Naive B cell (primary cell): ENCODE measurements around the gene TGFBR2. TPM values are rescaled to one million over a fixed set of nuclear protein-coding genes. Genes with fewer than 3 reads are reported as not detected.

ENCODE experiments used
- ATAC-seq, 2 donors: fragments of 150-1000 bp; cut with Tn5 transposase; 2 replicates each; pipeline ENCODE4 v1.10.0; 2021; ENCODE audit warnings: low read depth in 2 of 2, mild to moderate bottlenecking in 2 of 2, moderate library complexity in 2 of 2
- DNase-seq: peaks from one replicate; pipeline ENCODE4 v3.0.0; 2022
- H3K27ac Mint-ChIP-seq, 6 donors: one replicate each; pipeline ENCODE4 v1.8.0; 2020 to 2022; ENCODE audit warnings: mild to moderate bottlenecking in 6 of 6, mixed read lengths in 6 of 6, moderate library complexity in 5 of 6, inconsistent platforms in 2 of 6
- H3K27me3 Mint-ChIP-seq, 3 donors: one replicate each; pipeline ENCODE4 v1.8.0; 2021 to 2022; ENCODE audit warnings: mixed read lengths in 3 of 3, mild to moderate bottlenecking in 1 of 3
- H3K36me3 Mint-ChIP-seq, 2 donors: one replicate each; pipeline ENCODE4 v1.8.0; 2020 to 2022; ENCODE audit warnings: mixed read lengths in 2 of 2, inconsistent platforms in 1 of 2, mild to moderate bottlenecking in 1 of 2
- H3K4me1 Mint-ChIP-seq, 3 donors: one replicate each; pipeline ENCODE4 v1.8.0; 2020 to 2022; ENCODE audit warnings: mixed read lengths in 3 of 3, inconsistent platforms in 1 of 3, mild to moderate bottlenecking in 1 of 3, moderate library complexity in 1 of 3
- H3K4me3 Mint-ChIP-seq, 8 donors: one replicate each; pipeline ENCODE4 v1.8.0; 2020 to 2022; ENCODE audit warnings: mild to moderate bottlenecking in 8 of 8, mixed read lengths in 8 of 8, moderate library complexity in 8 of 8, inconsistent platforms in 2 of 8
- H3K9me3 Mint-ChIP-seq, 7 donors: one replicate each; pipeline ENCODE4 v1.8.0; 2020 to 2022; ENCODE audit warnings: mixed read lengths in 7 of 7, mild to moderate bottlenecking in 5 of 7, inconsistent platforms in 2 of 7, moderate library complexity in 1 of 7
- polyA plus RNA-seq, 6 donors: library from polyadenylated mRNA; unstranded; fragments of 300-500 nt; fragmentation: Illumina TruSeq; gene quantifications; one replicate each; pipeline ENCODE4 v1.2.3, GENCODE V29; 2021; ENCODE audit warnings: low read depth in 6 of 6

TGFBR2 gene
- polyA plus RNA-seq, 6 donors from 2014 or later, result 99.4 to 169 (median 116) TPM

DNA sequence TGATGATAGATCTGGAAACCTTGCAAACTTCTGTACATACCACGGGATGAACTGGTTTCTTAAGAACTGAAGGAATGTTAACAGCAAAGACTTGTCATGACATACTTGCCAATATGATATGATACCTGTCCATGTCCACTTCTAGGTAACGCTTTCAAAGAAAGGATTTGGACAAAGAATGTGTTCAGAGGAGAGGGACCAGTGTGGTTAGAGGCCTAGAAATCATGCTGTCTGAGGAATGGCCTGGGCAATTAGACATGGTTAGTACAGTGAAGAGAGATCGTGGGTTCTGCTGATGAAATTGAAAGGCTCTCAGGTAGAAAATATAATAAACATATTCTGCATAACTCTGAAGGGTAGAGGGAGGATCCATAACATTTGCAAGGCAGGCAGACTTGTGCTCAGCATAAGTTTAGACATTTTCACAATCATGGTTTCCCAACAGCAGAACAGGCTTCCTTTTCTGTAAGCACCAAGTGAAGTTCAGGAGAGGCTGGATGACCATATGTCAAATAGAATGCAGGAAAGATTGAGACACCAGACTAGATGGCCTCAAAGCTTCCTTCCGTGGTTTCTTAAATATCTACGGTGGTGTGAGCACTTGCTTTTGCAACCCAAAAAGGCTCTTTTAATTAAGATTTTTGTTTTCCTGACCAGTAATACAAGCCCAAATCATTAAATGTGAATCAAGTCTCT, 39.9 kb downstream of the TGFBR2 start:
- peak overlapping the region in 7 of 8 donors; percentile 40 to 81 (median 55) for H3K4me3 Mint-ChIP-seq
- H3K9me3 Mint-ChIP-seq, result no peaks in the 10 kb centered on the region
- peaks cover 33 to 35% of the 10 kb centered on the region in 2 donors for H3K36me3 Mint-ChIP-seq
- H3K4me1 Mint-ChIP-seq, result peaks cover 70 to 97% (median 89%) of the 10 kb centered on the region in 3 donors
- DNase-seq (no peak), ATAC-seq (no peak)
- no peaks in the 10 kb centered on the region for H3K27me3 Mint-ChIP-seq
- peak overlapping the region; percentile 69 to 97 (median 92) for H3K27ac Mint-ChIP-seq

- Mint-ChIP-seq H3K27ac (peak overlapping the region; percentile 69 to 96 (median 84)), H3K27me3 (no peaks in the 10 kb centered on the region), H3K4me1 (peaks cover 67 to 97% (median 89%) of the 10 kb centered on the region in 3 donors), H3K9me3 (no peaks in the 10 kb centered on the region), H3K36me3 (peaks cover 40 to 43% of the 10 kb centered on the region in 2 donors), H3K4me3 (peak overlapping the region in 6 of 8 donors; percentile 16 to 82 (median 66))
- DNase-seq, result no peak
- ATAC-seq, result no peak
These were observed 40.8 kb downstream of the TGFBR2 start for GRCh38 chr3:30646961-30647752.

DNA sequence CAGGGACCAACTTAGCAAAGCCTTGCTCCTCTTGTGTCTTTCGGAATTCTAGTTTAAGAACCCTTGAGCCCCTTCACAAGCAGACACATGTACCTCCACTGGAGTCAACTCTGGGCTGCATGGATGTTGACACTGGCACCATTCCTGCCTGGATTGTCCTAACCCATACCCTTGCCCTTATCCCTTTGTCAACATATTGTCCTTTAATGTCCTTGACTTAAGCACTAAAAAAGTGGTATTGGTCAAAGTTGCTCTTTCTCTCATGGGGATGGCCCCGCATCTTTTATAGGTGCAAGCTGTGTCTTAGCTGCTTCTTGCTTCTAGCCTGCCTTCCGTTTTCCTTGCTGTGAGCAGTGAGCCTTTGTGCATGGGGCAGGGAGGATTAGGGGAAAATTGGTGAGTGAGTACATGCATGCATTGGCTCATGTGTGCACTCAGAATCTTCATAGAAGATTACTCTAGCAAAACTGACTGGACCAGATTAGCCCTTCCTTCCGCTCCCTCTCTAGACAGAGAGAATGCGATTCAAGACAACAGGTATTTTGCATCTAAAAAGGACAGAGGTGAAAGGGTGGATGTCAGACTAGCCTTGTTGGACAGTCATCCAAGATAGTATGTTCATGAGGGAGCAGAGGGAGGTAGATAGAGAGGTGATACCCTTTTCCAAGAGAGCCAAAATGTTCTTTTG, 42.4 kb downstream of the TGFBR2 start:
- DNase-seq (no peak), ATAC-seq (no peak)
- peak overlapping the region; percentile 0 to 91 (median 80) for H3K4me3 Mint-ChIP-seq
- H3K27ac Mint-ChIP-seq, result peak overlapping the region; percentile 84 to 96 (median 92)
- H3K36me3 Mint-ChIP-seq, result peaks cover 43 to 44% of the 10 kb centered on the region in 2 donors
- H3K27me3 Mint-ChIP-seq, result no peaks in the 10 kb centered on the region
- peaks cover 61 to 97% (median 81%) of the 10 kb centered on the region in 3 donors for H3K4me1 Mint-ChIP-seq
- no peaks in the 10 kb centered on the region for H3K9me3 Mint-ChIP-seq

- H3K27ac Mint-ChIP-seq, result peak overlapping the region; percentile 78 to 98 (median 92)
- peaks cover 56 to 97% (median 81%) of the 10 kb centered on the region in 3 donors for H3K4me1 Mint-ChIP-seq
- DNase-seq (peak; percentile 74), ATAC-seq (peak; percentile 78)
- peaks cover 51 to 52% of the 10 kb centered on the region in 2 donors for H3K36me3 Mint-ChIP-seq
- no peaks in the 10 kb centered on the region for H3K9me3 Mint-ChIP-seq
- peak overlapping the region; percentile 29 to 91 (median 72) for H3K4me3 Mint-ChIP-seq
- no peaks in the 10 kb centered on the region for H3K27me3 Mint-ChIP-seq
These were observed 43.3 kb downstream of the TGFBR2 start for GRCh38 chr3:30649572-30650318.

DNA sequence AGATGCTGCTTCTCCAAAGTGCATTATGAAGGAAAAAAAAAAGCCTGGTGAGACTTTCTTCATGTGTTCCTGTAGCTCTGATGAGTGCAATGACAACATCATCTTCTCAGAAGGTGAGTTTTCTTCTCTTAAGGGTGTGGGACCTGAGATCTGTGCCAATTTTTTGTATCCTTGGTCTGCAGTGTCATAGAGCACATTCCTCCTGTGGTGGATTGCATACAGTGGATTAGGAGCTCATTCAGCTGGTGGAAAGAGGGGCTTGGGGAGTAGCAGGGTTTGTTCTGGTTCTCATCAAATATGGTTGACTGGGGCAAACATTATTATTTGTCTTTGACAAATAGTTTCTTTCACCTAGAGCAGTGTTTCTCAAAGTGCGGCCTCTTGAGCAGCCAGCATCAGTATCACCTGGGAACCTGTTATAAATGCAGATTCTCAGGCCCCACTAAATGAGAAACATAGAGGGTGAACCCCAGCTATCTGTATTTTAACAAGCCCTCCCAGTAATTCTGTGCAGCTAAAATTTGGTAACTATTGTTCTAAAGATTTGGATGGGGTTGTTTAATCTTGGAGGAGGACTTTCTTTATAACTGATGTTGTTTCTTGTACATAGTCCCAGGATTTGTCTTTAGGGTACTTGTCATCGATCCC, 44.1 kb downstream of the TGFBR2 start:
- peaks cover 57 to 97% (median 81%) of the 10 kb centered on the region in 3 donors for H3K4me1 Mint-ChIP-seq
- H3K27me3 Mint-ChIP-seq, result no peaks in the 10 kb centered on the region
- peak overlapping the region; percentile 71 to 98 (median 90) for H3K27ac Mint-ChIP-seq
- peaks cover 56 to 59% of the 10 kb centered on the region in 2 donors for H3K36me3 Mint-ChIP-seq
- peak overlapping the region in 6 of 8 donors; percentile 50 to 91 (median 70) for H3K4me3 Mint-ChIP-seq
- ATAC-seq, result no peak
- no peaks in the 10 kb centered on the region for H3K9me3 Mint-ChIP-seq
- no peak for DNase-seq

DNA sequence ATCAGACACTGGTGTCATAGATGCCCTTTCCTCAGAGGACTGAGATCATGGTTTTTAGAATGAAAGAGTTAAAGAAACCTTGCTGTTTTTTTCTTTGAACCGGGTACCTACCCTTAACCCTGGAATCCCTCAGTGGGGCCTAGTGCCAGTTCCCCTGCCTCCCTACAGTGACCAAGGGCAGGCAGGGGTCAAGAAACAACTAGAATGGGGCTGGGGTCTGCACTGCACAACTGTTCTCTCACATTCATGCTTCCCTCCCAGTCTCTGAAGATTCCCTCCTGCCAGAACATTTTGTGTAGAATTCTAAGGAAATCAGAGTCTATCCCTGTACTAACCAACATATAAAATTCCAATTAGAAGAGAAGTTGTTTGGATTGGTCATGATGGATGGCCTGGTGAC, 47.9 kb downstream of the TGFBR2 start:
- peaks cover 69 to 100% (median 83%) of the 10 kb centered on the region in 3 donors for H3K4me1 Mint-ChIP-seq
- no peak for ATAC-seq
- peaks cover 65 to 66% of the 10 kb centered on the region in 2 donors for H3K36me3 Mint-ChIP-seq
- DNase-seq, result no peak
- peak overlapping the region; percentile 61 to 98 (median 90) for H3K27ac Mint-ChIP-seq
- no peaks in the 10 kb centered on the region for H3K9me3 Mint-ChIP-seq
- peak overlapping the region in 6 of 8 donors; percentile 34 to 86 (median 68) for H3K4me3 Mint-ChIP-seq
- no peaks in the 10 kb centered on the region for H3K27me3 Mint-ChIP-seq

- Mint-ChIP-seq H3K36me3 (peaks cover 60 to 63% of the 10 kb centered on the region in 2 donors), H3K4me3 (peak overlapping the region; percentile 23 to 86 (median 62)), H3K27me3 (no peaks in the 10 kb centered on the region), H3K27ac (peak overlapping the region; percentile 83 to 98 (median 94)), H3K9me3 (no peaks in the 10 kb centered on the region), H3K4me1 (peaks cover 63 to 94% (median 78%) of the 10 kb centered on the region in 3 donors)
- DNase-seq (peak; percentile 60), ATAC-seq (peak; percentile 56 to 63)
These were observed 48.9 kb downstream of the TGFBR2 start for GRCh38 chr3:30655187-30655812.

DNA sequence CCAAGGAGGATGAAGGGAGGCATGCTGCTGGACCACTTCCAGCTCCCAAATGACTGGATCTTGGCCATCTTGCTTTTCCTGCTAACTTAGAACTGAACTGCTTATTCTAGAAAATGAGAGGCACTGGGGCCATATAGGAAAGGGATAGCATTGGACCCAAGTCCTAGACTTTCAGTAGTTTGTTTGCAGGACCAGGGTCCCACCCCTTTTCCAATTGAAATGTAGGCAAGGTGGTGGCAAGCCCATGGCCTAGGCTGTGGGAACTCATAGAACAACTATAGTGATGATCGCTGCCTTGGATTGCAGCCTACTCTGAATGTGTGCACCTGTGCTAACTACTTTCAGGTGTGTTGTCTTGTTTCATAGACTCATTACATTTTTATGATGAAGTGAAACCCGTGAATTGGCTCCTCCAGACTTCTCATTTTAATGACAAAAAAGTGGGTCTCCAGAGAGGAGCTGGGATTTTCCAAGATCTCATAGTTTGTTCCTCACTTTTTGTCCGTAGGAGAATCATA, 50.3 kb downstream of the TGFBR2 start:
- ATAC-seq (no peak), DNase-seq (no peak)
- H3K27me3 Mint-ChIP-seq, result no peaks in the 10 kb centered on the region
- H3K4me1 Mint-ChIP-seq, result peaks cover 65 to 94% (median 77%) of the 10 kb centered on the region in 3 donors
- H3K36me3 Mint-ChIP-seq, result peaks cover 60 to 62% of the 10 kb centered on the region in 2 donors
- H3K9me3 Mint-ChIP-seq, result no peaks in the 10 kb centered on the region
- peak overlapping the region in 7 of 8 donors; percentile 32 to 84 (median 73) for H3K4me3 Mint-ChIP-seq
- H3K27ac Mint-ChIP-seq, result peak overlapping the region; percentile 78 to 95 (median 89)

DNA sequence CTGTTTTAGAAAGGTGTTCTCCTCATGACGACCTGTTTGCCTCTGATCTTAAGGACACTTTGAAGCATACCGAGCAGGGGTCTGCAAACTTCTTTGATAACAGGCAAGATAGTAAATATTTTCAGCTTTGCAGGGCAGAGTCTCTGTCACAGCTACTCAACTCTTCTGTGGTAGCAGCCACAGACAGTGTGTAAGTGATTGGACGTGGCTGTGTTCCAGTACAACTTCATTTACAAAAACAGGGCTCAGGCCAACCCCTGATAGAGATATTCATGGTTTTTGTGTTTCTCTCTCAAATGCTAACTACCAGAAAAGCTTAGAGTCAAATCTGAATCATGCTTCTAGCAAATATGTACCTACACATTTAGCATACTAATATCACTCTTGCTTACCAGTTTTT, 51.5 kb downstream of the TGFBR2 start:
- no peak for DNase-seq
- Mint-ChIP-seq H3K4me3 (peak overlapping the region in 6 of 8 donors; percentile 11 to 90 (median 67)), H3K36me3 (peaks cover 56 to 61% of the 10 kb centered on the region in 2 donors)

GRCh38 chr3:30658328-30659052, 52.1 kb downstream of the TGFBR2 start:
- H3K27ac Mint-ChIP-seq, result peak overlapping the region; percentile 82 to 97 (median 88)
- no peaks in the 10 kb centered on the region for H3K9me3 Mint-ChIP-seq
- H3K27me3 Mint-ChIP-seq, result no peaks in the 10 kb centered on the region
- H3K4me3 Mint-ChIP-seq, result peak overlapping the region; percentile 11 to 90 (median 67)
- H3K4me1 Mint-ChIP-seq, result peaks cover 72 to 94% (median 87%) of the 10 kb centered on the region in 3 donors
- DNase-seq (peak; percentile 69), ATAC-seq (peak; percentile 81 to 83)
- H3K36me3 Mint-ChIP-seq, result peaks cover 56 to 61% of the 10 kb centered on the region in 2 donors

More for the DNA sequence above, 51.5 kb downstream of the TGFBR2 start:
- Mint-ChIP-seq H3K27me3 (no peaks in the 10 kb centered on the region), H3K4me1 (peaks cover 68 to 94% (median 81%) of the 10 kb centered on the region in 3 donors), H3K27ac (peak overlapping the region; percentile 82 to 95 (median 88)), H3K9me3 (no peaks in the 10 kb centered on the region)
- ATAC-seq, result no peak
